Ishikawa (cell line): ENCODE measurements around the gene HMGXB4.

Experiments
- CEBPB ChIP-seq: IDR thresholded peaks from 2 replicates; pipeline ENCODE4 v1.6.1; 2012
- CREB1 ChIP-seq: IDR thresholded peaks from 2 replicates; pipeline ENCODE4 v1.6.1; 2012; ENCODE audit warnings: low read depth
- EGR1 ChIP-seq: IDR thresholded peaks from 2 replicates; pipeline ENCODE4 v1.6.1; 2012
- EP300 ChIP-seq: IDR thresholded peaks from 2 replicates; pipeline ENCODE4 v1.6.1; 2012; ENCODE audit warnings: borderline replicate concordance
- FOXM1 ChIP-seq: IDR thresholded peaks from 2 replicates; pipeline ENCODE4 v1.6.1; 2012; ENCODE audit warnings: low read depth, borderline replicate concordance
- MAX ChIP-seq: IDR thresholded peaks from 2 replicates; pipeline ENCODE4 v1.6.1; 2012
- NFIC ChIP-seq: IDR thresholded peaks from 2 replicates; pipeline ENCODE4 v1.6.1; 2012
- RAD21 ChIP-seq: IDR thresholded peaks from 2 replicates; pipeline ENCODE4 v1.6.1; 2012; ENCODE audit warnings: low read depth
- REST ChIP-seq: IDR thresholded peaks from 2 replicates; pipeline ENCODE4 v1.6.1; 2012; ENCODE audit warnings: low read depth, mild to moderate bottlenecking
- TAF1 ChIP-seq: IDR thresholded peaks from 2 replicates; pipeline ENCODE4 v1.6.1; 2012; ENCODE audit warnings: low read depth, mild to moderate bottlenecking
- TCF12 ChIP-seq: IDR thresholded peaks from 2 replicates; pipeline ENCODE4 v1.6.1; 2012; ENCODE audit warnings: low read depth
- TEAD4 ChIP-seq: IDR thresholded peaks from 2 replicates; pipeline ENCODE4 v1.6.1; 2012
- USF1 ChIP-seq: IDR thresholded peaks from 2 replicates; pipeline ENCODE4 v1.6.1; 2012
- YY1 ChIP-seq: IDR thresholded peaks from 2 replicates; pipeline ENCODE4 v1.6.1; 2012; ENCODE audit warnings: low read depth
- ZBTB7A ChIP-seq: IDR thresholded peaks from 2 replicates; pipeline ENCODE4 v1.6.1; 2012; ENCODE audit warnings: low read depth

Gene HMGXB4

GRCh38 chr22:35316751-35317150 lies 59.5 kb downstream of the HMGXB4 start:
- no peak for TF ChIP-seq CEBPB
- TF ChIP-seq RAD21 = no peak
- TF ChIP-seq MAX = no peak
- no peak for TF ChIP-seq EGR1
- no peak for TF ChIP-seq REST
- TF ChIP-seq TEAD4 = no peak
- no peak for TF ChIP-seq YY1
- no peak for TF ChIP-seq USF1
- TF ChIP-seq EP300 = no peak
- TF ChIP-seq TCF12 = no peak
- no peak for TF ChIP-seq NFIC
- TF ChIP-seq CREB1 = no peak
- no peak for TF ChIP-seq TAF1
- no peak for TF ChIP-seq ZBTB7A
- no peak for TF ChIP-seq FOXM1

- TF ChIP-seq EP300 (no peak), REST (no peak), TAF1 (no peak), NFIC (no peak), CEBPB (no peak), USF1 (no peak), EGR1 (no peak), TEAD4 (no peak), TCF12 (no peak), ZBTB7A (no peak), CREB1 (no peak)
Measured at GRCh38 chr22:35317680-35318290, 60.5 kb downstream of the HMGXB4 start.

- TF ChIP-seq TCF12 (no peak), USF1 (no peak), NFIC (no peak), MAX (no peak), YY1 (no peak), CREB1 (no peak), RAD21 (no peak), TEAD4 (no peak), TAF1 (no peak), EGR1 (no peak), CEBPB (no peak), REST (no peak), EP300 (no peak)
Measured at GRCh38 chr22:35318346-35319215, 61.3 kb downstream of the HMGXB4 start.
